Transverse colon (tissue), 4 donors: ENCODE results near the gene ZNF69.

Experiments
- POLR2A ChIP-seq: fragments of 450-650 bp; IDR thresholded peaks from one replicate; pipeline ENCODE4 v1.6.1; 2016; ENCODE audit warnings: antibody characterized with exemption, mild to moderate bottlenecking, moderate library complexity
- POLR2AphosphoS5 ChIP-seq, 3 donors: sonication (generic); formaldehyde crosslinking; IDR thresholded peaks; one replicate each; pipeline ENCODE4 v1.6.1; 2016; ENCODE audit warnings: antibody characterized with exemption in 3 of 3
- TF ChIP-seq, protein P1 (sequence below), 5 experiments: fragments of 200-600 bp in 3 of 5; fragments of 450-650 bp in 2 of 5; sonication (generic) in 3 of 5; IDR thresholded peaks; 1 replicate in 2 of 5; 2 replicates in 3 of 5; pipeline ENCODE4 v1.5.1; 2016 to 2017; ENCODE audit warnings: antibody characterized with exemption in 5 of 5, inconsistent platforms in 3 of 5, mild to moderate bottlenecking in 2 of 5, moderate library complexity in 1 of 5

DNA sequence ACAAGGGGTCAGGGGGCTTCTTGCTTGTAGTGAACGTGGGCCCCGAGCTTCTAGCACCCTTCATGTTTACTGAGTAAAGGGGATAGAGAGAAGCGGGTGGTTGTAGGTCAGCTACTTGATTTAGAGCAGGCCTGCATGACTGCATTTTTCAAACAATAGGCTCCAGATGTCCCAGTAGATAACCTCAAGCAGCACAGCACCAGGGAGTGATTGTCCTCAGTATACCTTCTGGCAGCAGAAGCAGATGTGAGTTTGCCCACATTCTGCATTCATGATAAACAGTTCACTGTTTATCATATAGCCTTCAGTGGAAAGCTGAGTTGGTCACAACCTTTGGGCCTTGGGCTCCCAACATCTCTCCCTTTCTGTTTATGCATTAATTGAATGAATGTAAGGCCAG lies 34.2 kb upstream of the ZNF69 start:
- TF ChIP-seq, protein P1, sequence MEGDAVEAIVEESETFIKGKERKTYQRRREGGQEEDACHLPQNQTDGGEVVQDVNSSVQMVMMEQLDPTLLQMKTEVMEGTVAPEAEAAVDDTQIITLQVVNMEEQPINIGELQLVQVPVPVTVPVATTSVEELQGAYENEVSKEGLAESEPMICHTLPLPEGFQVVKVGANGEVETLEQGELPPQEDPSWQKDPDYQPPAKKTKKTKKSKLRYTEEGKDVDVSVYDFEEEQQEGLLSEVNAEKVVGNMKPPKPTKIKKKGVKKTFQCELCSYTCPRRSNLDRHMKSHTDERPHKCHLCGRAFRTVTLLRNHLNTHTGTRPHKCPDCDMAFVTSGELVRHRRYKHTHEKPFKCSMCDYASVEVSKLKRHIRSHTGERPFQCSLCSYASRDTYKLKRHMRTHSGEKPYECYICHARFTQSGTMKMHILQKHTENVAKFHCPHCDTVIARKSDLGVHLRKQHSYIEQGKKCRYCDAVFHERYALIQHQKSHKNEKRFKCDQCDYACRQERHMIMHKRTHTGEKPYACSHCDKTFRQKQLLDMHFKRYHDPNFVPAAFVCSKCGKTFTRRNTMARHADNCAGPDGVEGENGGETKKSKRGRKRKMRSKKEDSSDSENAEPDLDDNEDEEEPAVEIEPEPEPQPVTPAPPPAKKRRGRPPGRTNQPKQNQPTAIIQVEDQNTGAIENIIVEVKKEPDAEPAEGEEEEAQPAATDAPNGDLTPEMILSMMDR (IDR thresholded peaks at IDR 0.05) = no peak
- TF ChIP-seq POLR2A = no peak
- TF ChIP-seq POLR2AphosphoS5 (IDR thresholded peaks at IDR 0.05) = no peak
